Vagina (tissue), 2 donors: Measurements from ENCODE around the gene ETV7.

ENCODE experiments used
- POLR2A ChIP-seq, 2 donors: fragments of 450-650 bp; IDR thresholded peaks; one replicate each; pipeline ENCODE4 v1.6.1; 2017; ENCODE audit warnings: antibody characterized with exemption in 2 of 2, mild to moderate bottlenecking in 2 of 2, moderate library complexity in 2 of 2
- TF ChIP-seq, protein P1 (sequence below), 3 experiments: fragments of 450-650 bp in 2 of 3; fragments of 200-600 bp in 1 of 3; sonication (generic) in 1 of 3; IDR thresholded peaks; one replicate each; pipeline ENCODE4 v1.5.1; 2017 to 2019; ENCODE audit warnings: antibody characterized with exemption in 3 of 3, mild to moderate bottlenecking in 2 of 3, moderate library complexity in 2 of 3

DNA sequence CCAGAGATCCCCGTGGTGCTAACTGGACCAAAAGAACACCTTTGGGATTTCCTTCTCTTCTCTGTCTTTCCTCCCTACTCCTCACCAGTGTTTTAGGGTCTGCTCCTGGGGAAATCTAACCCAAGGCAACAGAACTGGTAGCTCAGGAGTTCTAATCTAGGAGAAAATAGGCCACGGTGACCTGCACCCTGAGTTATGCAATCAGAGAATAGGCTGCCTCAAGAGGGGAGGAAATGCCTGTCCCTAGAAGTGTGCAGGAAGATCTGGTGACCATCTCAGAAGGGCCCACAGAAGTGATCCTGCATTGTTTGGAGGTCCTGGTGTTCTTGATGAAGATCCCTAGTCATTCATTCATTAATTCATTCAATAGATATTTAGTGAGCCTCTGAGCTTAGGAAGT is 3.4 kb downstream of the ETV7 start:
- TF ChIP-seq, protein P1, sequence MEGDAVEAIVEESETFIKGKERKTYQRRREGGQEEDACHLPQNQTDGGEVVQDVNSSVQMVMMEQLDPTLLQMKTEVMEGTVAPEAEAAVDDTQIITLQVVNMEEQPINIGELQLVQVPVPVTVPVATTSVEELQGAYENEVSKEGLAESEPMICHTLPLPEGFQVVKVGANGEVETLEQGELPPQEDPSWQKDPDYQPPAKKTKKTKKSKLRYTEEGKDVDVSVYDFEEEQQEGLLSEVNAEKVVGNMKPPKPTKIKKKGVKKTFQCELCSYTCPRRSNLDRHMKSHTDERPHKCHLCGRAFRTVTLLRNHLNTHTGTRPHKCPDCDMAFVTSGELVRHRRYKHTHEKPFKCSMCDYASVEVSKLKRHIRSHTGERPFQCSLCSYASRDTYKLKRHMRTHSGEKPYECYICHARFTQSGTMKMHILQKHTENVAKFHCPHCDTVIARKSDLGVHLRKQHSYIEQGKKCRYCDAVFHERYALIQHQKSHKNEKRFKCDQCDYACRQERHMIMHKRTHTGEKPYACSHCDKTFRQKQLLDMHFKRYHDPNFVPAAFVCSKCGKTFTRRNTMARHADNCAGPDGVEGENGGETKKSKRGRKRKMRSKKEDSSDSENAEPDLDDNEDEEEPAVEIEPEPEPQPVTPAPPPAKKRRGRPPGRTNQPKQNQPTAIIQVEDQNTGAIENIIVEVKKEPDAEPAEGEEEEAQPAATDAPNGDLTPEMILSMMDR (IDR thresholded peaks at IDR 0.05) = no peak
- TF ChIP-seq POLR2A (IDR thresholded peaks at IDR 0.05) = no peak
